HG02840 (cell line): Measurements from ENCODE around the gene LYPD6B.

ENCODE experiments used
- ATAC-seq: cut with Tn5 transposase; IDR thresholded peaks from one replicate; pipeline ENCODE4 v1.9.1; 2021; ENCODE audit warnings: mild to moderate bottlenecking, moderate library complexity, moderate number of reproducible peaks; ENCODE audit not compliant: unreplicated experiment, low FRiP score

LYPD6B gene, protein sequence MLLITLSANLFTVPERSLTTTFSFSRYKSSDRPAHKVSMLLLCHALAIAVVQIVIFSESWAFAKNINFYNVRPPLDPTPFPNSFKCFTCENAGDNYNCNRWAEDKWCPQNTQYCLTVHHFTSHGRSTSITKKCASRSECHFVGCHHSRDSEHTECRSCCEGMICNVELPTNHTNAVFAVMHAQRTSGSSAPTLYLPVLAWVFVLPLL

DNA sequence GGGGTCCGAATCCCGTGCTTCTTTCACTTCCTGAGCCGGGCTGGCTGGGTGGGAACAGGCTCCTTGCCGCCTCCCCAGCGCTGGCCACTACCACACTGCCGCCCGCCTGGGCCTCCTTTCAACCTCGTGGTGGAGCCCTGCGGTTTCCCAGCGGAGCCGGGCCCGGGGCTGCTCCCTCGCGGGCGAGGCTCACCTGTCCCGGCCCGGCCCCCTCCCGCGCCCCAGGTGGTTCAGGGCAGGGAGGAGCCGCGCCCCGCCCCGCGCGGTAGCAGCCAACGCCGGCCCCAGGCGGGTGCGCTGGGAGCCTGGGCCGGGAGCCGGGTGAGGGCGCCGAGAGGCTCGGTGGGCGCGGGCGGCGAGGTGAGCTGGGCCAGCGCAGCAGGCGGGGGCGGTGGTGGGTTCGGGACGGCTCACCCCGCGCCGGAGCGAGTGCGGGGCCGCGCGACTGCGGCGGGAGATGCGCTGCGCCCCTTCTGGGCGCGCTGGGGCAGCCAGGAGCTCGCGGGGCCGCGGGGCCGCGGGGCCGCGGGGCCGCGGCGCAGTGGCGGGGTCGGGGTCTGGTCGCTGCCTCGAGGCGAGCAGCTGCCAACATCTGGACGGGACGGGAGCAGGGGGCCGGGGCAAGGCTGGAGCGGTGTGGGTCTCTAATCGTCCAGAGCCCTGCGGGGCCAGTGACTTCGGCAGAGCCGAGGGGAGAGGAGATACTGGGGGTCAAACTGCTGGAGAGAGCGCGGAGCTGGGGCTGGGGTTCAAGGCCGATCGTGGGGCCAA, at the start of gene LYPD6B:
Gene LYPD6B, plus strand, starts transcription at position 258 of the 771 bp plus-strand sequence. CDS start 92,250 bp downstream, outside the sequence.
- no peak for ATAC-seq

DNA sequence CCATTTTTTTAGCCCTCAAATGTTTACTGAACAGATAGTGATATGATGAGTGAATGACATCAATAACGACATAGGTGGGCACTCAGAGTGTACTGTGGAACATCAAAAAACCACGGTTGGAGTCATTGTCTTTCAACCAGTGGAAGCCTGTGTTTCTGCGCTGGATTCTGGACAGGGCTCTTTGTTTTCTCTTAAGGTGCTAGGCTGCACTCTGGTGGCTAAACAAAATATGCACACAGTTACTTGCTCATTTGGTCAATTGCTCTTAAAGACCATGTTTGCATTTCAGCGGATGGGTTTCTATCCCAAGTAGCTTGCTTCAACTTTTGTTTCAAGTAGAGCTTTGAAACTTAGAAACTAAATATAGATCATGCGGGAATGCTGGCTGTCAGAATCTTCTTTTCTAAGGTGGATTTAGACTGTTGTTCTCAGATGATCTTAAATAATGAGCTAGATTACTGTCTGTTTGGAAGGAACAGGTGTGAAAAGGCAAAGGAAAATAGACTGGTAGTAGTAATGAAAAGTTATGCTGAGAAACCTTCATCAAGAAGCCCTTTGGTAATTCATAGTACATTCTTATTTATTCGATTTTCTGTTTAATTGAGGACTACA, 48.5 kb upstream of the LYPD6B start:
- peak; percentile 82 for ATAC-seq

DNA sequence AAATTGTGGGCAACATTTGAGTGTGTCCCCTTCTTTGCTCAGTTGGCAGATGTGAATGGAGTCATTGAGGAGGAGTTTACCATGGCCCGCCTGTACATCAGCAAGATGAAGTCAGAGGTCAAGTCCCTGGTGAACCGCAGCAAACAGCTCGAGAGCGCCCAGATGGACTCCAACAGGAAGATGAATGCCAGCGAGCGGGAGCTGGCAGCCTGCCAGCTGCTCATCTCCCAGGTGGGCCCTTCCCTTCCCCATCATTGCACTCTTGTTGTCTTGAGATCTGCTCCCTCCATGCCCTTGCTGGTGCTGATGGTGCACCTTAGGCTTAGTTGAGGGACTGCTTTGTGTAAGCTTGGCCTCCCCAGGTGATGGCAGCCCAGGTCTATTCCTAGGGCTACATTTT, 47.5 kb upstream of the LYPD6B start:
- ATAC-seq = no peak

DNA sequence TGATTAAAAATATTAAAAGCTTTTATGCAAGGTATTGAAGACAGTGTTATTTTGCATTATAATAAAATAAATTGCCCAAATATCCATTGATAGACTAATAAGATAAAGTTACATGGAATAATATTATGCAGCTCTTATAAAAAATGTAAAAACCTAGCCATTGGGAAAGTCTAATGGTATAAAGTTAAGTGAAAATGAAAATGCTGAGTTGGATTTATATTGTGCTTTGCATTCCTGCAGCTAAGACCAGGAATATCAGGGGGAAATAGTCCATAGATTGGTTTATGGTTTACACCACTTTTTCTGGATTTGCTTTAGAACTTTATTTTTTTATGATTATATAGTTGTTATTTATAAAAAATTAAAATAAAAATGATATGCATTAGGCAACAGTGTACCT, 46.1 kb upstream of the LYPD6B start:
- ATAC-seq = no peak

DNA sequence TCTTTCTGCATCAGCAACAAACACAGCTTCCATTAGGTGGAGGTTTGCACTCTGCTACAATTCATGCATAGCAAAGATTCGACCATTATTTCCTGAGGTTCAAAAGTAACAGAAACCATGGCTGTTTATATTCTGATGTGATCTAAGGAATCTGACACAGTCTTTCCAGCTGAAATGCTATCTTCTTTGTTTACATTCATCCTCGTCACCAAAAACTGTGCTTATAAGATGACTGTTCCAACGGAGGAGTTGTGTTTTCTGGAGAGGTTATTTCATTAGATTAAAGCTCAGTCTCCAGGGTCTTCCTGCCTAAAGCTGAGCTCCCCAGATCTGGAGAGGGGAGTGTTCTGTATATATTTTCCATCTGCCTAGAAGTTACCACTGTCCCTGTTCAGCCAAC, 45.1 kb upstream of the LYPD6B start:
- no peak for ATAC-seq

DNA sequence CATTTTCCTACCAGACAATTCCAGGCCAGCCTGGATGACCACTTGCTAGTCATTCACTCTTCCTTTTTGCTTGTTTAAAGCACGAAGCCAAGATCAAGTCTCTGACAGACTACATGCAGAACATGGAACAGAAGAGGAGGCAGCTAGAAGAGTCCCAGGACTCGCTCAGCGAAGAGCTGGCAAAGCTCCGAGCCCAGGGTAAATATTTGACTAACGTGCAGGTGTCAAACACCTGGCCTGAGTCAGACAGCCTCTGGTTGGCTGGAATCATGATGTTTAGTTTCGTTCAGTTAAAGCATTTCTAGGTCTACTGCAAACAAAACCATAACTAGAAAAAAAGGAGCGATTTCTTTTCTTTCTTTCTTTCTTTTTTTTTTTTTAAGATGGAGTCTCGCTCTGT, 44.2 kb upstream of the LYPD6B start:
- ATAC-seq = no peak

DNA sequence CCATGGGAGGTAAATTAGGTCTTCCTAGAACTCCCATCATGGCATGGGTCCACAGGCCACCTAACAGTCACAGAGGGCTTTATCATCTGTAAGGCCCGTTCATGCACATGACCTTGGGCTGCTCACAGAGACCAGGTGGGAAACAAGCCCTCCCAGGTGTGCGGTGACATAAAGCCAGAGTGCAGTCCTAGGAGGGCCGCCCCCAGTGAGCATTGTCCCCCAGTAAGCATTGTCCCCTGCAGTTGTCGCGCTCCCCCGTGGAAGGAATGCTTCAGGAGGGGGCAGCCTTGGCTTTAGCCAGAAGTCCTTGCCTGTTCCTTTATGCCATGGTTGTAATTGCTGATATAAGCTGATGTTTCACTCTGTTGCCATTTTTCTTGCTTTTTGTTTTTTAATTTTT, 41.7 kb upstream of the LYPD6B start:
- ATAC-seq = no peak

DNA sequence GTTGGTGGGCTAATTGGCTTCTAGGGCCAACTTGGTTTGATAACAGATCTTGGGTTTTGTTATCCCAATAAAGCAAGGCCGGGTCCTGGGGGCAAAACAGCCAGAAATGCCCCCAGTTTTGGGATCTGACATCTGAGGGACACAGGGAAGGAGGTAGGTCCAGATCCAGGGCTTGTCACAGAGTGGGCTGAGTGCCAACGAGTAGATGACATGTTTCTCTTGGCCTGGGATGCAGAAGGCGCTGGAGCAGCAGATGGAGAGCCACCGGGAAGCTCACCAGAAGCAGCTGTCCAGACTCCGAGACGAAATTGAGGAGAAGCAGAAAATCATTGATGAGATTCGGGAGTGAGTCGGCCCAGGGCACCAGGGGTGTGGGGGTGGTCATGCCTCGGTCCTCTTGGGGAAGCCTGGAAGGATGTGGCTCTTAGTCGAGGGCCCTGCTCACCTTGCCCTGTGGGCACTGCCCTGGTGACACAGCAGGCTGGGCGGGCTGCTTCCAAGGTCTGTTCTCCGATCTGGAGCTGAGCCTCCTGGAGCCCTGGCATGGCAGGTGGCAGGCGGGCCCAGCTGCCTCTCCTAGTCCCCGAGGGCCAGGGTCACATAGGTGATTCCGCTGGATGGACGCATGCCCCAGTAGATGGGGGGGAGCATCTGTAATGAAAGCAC, 40.2 kb upstream of the LYPD6B start:
- ATAC-seq = no peak

DNA sequence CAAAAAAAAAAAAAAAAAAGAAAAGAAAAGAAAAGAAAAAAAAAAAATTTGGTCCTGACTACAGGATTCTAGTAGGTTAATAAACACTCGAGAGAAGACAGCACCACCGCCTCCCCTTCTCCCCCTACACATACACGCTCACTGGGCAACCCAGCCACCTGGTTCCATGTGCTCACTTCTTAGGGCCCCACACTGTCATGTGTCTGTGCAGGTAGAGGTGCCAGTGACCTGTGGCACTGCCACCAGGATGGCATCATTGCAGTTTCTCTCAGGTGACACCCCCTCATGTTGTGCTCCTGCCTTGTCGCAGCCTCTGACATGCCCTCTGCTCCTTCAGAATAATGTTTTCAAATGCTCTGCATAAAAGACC, 39.7 kb upstream of the LYPD6B start:
- no peak for ATAC-seq

DNA sequence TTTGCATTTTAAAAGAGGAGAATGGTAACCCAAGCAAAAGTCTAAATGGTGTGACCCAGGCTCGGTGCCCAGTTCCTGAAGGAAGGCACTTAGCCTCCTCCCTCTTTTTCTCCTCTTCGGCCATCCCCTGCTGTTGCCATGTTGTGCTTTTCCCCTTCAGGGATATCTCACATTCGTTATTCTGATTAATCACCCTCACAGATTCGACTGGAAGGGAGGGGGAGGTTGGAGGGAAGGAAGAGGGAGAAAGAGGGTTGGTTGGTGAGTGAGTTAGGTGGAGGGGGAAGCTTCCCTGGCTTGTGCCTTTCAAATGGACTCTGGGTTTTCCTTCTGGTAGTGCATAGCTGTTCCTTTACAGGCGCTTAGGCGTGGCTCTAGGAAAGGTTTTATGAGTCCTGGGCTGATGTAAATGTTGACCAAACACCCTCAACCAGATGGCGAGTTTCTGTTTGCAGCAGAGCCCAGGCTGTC, 39.0 kb upstream of the LYPD6B start:
- no peak for ATAC-seq

DNA sequence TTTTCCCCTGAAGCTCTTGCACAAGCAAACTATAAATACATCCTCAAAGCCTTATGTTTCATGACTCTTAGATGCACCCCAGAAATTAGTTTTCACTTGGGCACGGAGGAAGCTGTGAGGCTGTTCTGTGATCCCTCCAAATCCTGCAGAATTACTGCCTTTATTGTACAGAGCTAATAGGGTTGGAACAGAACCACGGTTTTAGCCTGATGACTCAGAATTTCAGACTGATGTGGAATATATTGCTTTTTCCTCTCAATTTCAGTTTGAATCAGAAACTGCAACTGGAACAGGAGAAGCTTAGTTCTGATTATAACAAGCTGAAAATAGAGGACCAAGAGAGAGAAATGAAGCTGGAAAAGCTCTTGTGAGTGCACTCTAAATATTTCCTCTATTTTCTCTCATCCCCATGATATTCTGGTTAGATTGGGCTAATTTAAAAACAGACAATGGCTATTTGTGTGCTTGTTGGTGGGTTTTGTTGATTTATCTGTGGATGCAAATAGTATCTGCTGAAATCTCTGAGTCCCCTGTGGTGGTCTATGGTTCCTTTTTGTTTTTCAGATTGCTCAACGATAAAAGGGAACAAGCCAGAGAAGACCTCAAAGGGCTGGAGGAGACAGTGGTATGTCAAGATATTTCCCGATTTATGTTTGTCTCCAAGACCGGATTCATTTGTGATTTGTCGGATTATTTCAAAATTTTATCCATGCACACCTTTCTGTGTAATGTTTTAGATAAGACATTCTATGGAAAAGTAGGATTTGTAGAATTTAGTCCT, 38.2 kb upstream of the LYPD6B start:
- ATAC-seq = no peak

DNA sequence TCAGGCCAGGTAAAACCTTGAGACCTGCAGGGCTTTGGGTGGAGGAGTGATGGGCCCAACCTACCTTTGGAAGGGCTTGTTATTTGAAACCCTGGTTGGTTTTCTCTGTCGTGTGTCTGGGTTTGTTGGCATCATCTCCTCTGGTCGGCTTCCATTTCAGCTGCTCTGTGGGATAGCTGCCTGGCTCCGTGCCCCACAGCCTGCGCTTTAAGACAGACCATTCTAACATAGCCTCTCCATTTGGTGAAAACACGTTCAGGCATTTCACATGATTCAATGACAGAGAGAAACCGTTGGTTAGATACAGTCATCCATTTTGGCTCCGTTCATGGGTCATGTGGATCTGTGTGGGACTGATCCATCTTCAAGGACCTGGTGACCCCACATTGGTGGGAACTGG, 37.0 kb upstream of the LYPD6B start:
- ATAC-seq = no peak

DNA sequence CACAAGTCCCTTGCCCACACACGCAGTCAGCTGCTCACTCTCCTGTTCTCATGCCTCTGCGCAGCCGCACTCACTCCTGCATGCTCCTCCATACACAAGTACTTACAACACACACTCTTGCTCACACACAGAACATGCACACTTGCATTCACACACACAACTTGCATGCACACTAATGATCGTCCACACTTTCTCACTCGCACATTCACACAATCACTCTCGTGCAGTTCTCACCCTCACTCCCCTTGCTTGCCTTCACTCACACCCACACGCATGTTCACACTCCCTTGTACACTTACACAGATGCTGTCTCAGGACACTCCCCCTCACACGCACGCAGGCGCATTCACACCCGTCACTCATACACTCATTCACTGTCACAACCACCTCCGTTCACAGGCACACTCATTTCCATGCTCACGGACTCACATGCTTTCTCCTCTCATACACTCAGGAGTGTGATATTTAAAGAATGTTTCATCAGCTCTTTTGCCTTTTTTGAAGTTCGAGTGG, 36.1 kb upstream of the LYPD6B start:
- ATAC-seq = no peak

DNA sequence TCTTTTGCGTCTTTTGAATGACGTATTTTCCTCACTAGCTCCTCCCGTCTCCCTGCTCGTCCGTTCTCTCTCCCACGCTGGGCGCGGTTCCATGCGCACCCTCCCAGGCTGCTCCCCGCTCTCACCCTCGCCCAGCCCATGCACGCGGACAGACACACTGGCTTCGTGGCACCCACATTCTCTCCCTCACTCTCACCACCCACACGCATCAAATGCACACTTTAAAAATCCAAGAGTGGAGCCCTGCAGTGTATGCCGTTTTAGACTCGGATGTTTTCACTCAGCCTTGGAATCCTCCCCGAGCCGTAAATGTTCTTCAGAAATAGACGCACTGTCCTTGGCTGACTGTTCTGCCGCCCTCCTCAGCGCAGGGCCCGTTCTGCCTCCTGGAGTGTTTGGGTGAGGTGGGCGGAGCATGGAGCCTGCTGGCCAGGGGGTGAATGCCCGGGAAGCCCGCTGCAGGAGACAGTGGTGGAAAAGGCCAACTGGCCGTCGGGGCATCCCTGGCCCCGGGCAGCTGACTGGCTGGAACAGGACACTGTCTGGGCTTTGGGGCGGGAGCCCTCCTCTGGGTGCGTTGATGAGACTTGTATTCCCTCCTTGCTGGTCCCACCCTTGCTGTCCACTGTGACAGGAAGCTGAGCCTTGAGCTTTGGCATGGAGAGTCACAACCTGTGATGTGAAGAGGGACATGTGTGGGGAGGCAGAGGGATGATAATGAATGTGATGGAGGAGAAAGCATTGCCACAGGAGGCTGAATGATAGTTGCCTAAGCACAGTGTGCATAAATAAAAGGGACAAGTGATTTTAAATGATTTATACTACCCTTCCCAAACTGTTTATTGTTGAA, 35.4 kb upstream of the LYPD6B start:
- no peak for ATAC-seq

DNA sequence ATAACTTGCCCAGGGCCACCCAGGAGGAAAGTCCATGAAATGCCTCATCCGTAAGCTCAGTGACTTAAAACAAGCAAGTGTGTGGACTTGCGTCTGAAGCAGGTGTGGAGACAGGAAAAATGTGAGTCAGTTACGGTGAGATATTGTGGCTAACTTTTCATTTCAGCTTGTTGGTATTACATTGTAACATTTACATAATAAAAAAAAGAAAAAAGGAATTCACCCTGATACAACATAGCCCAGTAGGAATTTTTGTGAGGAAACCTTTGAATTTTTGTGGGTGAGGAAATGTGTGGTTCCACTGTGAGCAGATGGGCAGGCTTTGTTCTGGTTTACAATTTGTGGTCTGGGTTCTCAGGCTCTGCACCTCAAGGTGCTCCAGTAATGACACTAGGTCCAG, 33.7 kb upstream of the LYPD6B start:
- ATAC-seq = no peak

DNA sequence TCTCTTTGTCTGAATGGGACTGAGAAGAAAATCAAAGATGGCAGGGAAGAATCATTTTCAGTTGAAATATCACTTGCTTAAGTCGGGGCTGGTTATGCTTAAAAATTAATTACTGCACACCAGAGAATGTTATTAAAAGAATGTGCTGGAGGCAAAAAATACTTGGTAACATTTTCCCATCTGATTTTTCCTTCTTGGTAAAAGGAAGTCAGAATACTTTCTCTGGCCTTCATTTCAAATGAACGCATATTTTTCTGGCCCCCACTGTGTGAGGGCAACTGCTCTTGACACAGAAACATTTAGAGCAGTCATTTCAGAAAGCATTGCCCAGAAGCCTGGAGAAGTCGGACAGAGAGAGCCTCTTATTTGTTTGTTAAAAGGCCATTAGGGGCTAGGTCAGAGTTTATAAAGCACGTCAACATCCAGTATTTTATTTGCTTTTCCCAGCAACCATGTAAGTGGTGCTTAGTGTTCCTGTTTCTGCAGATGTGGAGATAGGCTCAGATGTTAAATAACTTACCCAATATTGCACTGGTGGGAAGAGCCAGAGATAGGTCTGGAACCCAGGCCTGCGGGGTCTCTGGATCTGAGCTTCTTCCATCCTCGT, 32.9 kb upstream of the LYPD6B start:
- ATAC-seq = no peak

DNA sequence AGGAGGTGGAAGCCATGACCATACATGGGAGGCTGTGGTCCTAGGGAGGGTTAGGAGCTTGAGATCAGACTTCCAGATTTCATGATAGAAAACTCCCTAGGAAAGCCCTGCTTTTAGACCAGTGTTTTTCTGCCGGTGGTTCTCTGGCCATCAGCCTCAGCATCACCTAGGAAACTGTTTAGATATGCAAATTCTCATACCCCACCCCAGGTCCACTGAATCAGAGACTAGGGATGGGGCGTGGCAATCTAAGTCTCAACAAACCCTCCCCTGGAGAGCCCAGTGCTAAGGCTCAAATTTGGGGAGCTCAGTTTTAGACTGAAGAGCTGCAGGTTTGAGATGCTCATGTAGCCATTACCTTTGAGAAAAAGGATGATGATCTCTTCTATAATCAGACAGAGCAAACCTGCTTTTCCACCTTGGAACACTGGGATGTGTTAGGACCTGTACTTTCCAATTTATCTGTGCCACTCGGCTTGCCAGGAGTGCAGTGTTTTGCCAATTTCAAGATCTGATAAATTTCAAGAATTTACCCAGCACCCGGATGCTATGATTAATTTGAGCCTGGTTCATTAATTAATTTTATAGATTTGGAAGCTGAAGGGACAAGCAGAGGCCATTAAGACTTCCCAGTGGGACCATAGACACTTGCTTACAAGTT, 31.5 kb upstream of the LYPD6B start:
- ATAC-seq = no peak

DNA sequence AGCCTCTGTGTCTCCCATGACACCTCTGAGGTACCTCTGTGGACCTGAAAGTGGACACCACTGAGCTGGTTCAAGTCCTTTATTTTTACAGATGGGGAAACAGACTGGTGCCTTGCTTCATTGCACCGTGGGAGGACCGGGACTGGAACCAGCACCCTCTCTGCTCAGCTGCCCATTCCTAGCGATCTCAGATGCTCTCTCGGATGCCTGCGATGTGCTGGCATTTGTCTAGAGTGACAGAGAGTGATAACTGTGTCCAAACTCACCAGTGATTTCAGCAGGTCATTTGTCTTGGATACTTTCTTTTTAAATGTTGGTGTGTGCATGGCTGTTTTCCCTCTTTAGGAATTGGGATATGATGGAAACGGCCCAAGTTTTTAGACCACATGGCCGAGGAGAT, 30.1 kb upstream of the LYPD6B start:
- ATAC-seq = no peak
